DOHH2 (cell line): ENCODE measurements around the gene MC3R.

Source experiments
- EZH2phosphoT487 ChIP-seq: fragments of 200-600 bp; sonication (generic); IDR thresholded peaks from 2 replicates; pipeline ENCODE4 v1.6.1; 2017; ENCODE audit warnings: borderline replicate concordance, mild to moderate bottlenecking, antibody characterized with exemption, low read length, moderate library complexity, mixed read lengths
- TF ChIP-seq, protein P1 (sequence below): fragments of 200-600 bp; sonication (generic); IDR thresholded peaks from one replicate; pipeline ENCODE4 v1.5.1; 2014; ENCODE audit warnings: antibody characterized with exemption, mild to moderate bottlenecking, low read depth, low read length; ENCODE audit not compliant: poor library complexity, severe bottlenecking

DNA sequence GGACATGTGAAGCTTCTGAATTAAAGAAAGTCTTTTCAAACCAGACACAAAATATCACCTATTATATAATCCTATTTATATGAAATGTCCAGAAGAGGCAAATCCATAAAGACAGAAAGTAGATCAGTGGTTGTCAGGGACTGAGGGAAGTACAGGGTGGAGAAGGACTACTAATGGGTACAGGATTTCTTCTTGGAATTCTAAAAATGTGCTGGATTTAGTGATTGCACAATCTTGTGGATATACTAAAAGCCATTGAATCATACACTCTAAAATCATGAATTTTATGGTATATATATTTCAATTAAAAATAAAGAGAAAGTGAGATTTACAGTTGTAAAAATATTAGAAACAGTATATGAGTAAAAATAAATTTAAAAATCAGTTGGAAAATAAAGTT, 18.7 kb upstream of the MC3R start:
- TF ChIP-seq, protein P1, sequence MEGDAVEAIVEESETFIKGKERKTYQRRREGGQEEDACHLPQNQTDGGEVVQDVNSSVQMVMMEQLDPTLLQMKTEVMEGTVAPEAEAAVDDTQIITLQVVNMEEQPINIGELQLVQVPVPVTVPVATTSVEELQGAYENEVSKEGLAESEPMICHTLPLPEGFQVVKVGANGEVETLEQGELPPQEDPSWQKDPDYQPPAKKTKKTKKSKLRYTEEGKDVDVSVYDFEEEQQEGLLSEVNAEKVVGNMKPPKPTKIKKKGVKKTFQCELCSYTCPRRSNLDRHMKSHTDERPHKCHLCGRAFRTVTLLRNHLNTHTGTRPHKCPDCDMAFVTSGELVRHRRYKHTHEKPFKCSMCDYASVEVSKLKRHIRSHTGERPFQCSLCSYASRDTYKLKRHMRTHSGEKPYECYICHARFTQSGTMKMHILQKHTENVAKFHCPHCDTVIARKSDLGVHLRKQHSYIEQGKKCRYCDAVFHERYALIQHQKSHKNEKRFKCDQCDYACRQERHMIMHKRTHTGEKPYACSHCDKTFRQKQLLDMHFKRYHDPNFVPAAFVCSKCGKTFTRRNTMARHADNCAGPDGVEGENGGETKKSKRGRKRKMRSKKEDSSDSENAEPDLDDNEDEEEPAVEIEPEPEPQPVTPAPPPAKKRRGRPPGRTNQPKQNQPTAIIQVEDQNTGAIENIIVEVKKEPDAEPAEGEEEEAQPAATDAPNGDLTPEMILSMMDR = no peak
- TF ChIP-seq EZH2phosphoT487 = no peak
